GM19025 (cell line): ENCODE results near the gene PRIM1.
A peak's percentile ranks its signal among the peaks of the same experiment; 100 is the strongest.
"Not testable (repeated sequence)": the region's sequence is repeated elsewhere in the genome, so short reads cannot be mapped to it uniquely, and the experiment has no call there.

ENCODE experiments used
- ATAC-seq: cut with Tn5 transposase; IDR thresholded peaks from one replicate; pipeline ENCODE4 v1.9.1; 2021; ENCODE audit warnings: mild to moderate bottlenecking, low read depth, moderate library complexity; ENCODE audit not compliant: unreplicated experiment

PRIM1 gene

GRCh38 chr12:56751712-56752598 lies at the start of gene PRIM1:
TSS of gene PRIM1 (minus strand) at chr12:56752323. CDS start at chr12:56752298, 25 bp downstream.
- ATAC-seq: peak; percentile 69

GRCh38 chr12:56800221-56800620 lies 48.1 kb upstream of the PRIM1 start:
- no peak for ATAC-seq

- not testable (repeated sequence) for ATAC-seq
Observed at GRCh38 chr12:56799345-56799744, 47.2 kb upstream of the PRIM1 start.

- ATAC-seq: not testable (repeated sequence)
Observed at GRCh38 chr12:56795791-56796190, 43.7 kb upstream of the PRIM1 start.

- not testable (repeated sequence) for ATAC-seq
Observed at GRCh38 chr12:56795046-56795562, 43.0 kb upstream of the PRIM1 start.

- not testable (repeated sequence) for ATAC-seq
Observed at GRCh38 chr12:56793124-56793523, 41.0 kb upstream of the PRIM1 start.

- ATAC-seq: no peak
Observed at GRCh38 chr12:56792678-56793077, 40.6 kb upstream of the PRIM1 start.

- ATAC-seq: not testable (repeated sequence)
Observed at GRCh38 chr12:56789429-56789828, 37.3 kb upstream of the PRIM1 start.

GRCh38 chr12:56787498-56787897 lies 35.4 kb upstream of the PRIM1 start:
- no peak for ATAC-seq

GRCh38 chr12:56785874-56786273 lies 33.8 kb upstream of the PRIM1 start:
- ATAC-seq: no peak

- no peak for ATAC-seq
Observed at GRCh38 chr12:56785141-56785865, 33.2 kb upstream of the PRIM1 start.

- ATAC-seq: no peak
Observed at GRCh38 chr12:56781726-56782125, 29.6 kb upstream of the PRIM1 start.

GRCh38 chr12:56778756-56779155 lies 26.6 kb upstream of the PRIM1 start:
- no peak for ATAC-seq

- ATAC-seq: no peak
Observed at GRCh38 chr12:56776654-56777053, 24.5 kb upstream of the PRIM1 start.

GRCh38 chr12:56775638-56776037 lies 23.5 kb upstream of the PRIM1 start:
- ATAC-seq: no peak

GRCh38 chr12:56773113-56773512 lies 21.0 kb upstream of the PRIM1 start:
- no peak for ATAC-seq

GRCh38 chr12:56772625-56773024 lies 20.5 kb upstream of the PRIM1 start:
- ATAC-seq: no peak

- ATAC-seq: no peak
Observed at GRCh38 chr12:56769868-56770267, 17.7 kb upstream of the PRIM1 start.

GRCh38 chr12:56768424-56768823 lies 16.3 kb upstream of the PRIM1 start:
- ATAC-seq: no peak

- ATAC-seq: peak; percentile 98
Observed at GRCh38 chr12:56766535-56766934, 14.4 kb upstream of the PRIM1 start.
